ENCODE measurements around the gene NES.

DNA sequence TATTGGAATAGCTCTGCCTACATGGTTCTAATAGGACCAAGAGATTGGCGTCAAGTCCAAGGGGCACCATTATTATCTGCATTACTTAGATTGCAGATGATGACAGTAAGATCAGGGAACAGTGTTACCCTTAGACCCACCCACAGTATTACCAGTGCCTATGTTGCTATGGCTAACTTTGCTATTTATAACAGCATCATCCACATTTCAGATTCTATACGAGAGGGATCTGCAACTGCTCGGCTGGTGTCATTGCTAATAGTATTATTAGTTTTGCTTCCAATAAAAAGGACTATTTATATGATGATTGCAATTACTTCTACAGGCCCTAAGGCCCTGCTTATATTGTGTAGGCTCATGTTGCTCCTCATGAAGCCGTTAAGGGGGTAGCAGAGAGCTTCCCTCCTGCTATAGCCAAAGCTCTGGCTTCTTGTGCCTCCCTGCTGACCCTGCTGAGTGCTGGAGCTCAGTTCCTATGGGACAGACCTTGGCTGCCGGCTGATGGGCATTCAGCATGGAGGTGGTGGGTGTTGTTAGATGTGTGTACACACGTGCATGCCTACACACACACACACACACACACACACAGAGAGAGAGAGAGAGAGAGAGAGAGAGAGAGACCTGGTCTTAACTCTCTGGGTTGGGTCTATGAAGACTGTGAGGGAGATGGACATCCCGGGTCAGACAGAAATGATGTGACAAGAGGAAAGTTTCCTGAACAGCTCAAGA is 34.0 kb downstream of the NES start:
- TF ChIP-seq CTCF (IDR thresholded peaks at IDR 0.05; ENCODE audit: low read depth, low read length): no peak
- TF ChIP-seq POLR2A (IDR thresholded peaks at IDR 0.05; ENCODE audit: extremely low read depth, insufficient read length): no peak
- no peak for TF ChIP-seq MYC (IDR thresholded peaks at IDR 0.05; ENCODE audit: low read depth, low read length)
